HepG2 (cell line): ENCODE measurements around the gene DDX24. TPM values are rescaled to one million over a fixed set of nuclear protein-coding genes. Genes with fewer than 3 reads are reported as not detected.

Experiments used
- GFI1 ChIP-seq: sonication (generic); formaldehyde crosslinking; IDR thresholded peaks from 2 replicates; pipeline ENCODE4 v1.5.0; 2020; ENCODE audit warnings: missing genetic modification reagents, mild to moderate bottlenecking, borderline replicate concordance
- HOXD1 ChIP-seq: sonication (generic); formaldehyde crosslinking; IDR thresholded peaks from 2 replicates; pipeline ENCODE4 v1.5.0; 2020; ENCODE audit warnings: missing genetic modification reagents
- MIXL1 ChIP-seq: IDR thresholded peaks from 2 replicates; pipeline ENCODE4 v1.6.1; 2016
- NR2F2 ChIP-seq: IDR thresholded peaks from 2 replicates; pipeline ENCODE4 v1.6.1; 2012; ENCODE audit warnings: low read depth, inconsistent platforms, borderline replicate concordance
- POLR2G ChIP-seq: fragments of 200-400 bp; formaldehyde crosslinking; IDR thresholded peaks from 2 replicates; pipeline ENCODE4 v1.6.1; 2018; ENCODE audit warnings: mild to moderate bottlenecking, low read depth, low read length, moderate library complexity
- RFX1 ChIP-seq: fragments of 450-650 bp; IDR thresholded peaks from 2 replicates; pipeline ENCODE4 v1.6.1; 2017
- SP4 ChIP-seq: sonication (generic); formaldehyde crosslinking; IDR thresholded peaks from 2 replicates; pipeline ENCODE4 v1.8.1; 2023; ENCODE audit warnings: mild to moderate bottlenecking, missing genetic modification reagents
- SSRP1 ChIP-seq: IDR thresholded peaks from 2 replicates; pipeline ENCODE4 v1.6.1; 2016; ENCODE audit warnings: control low read depth
- STAT5B ChIP-seq: sonication (generic); formaldehyde crosslinking; IDR thresholded peaks from 2 replicates; pipeline ENCODE4 v1.4.0; 2020; ENCODE audit warnings: missing genetic modification reagents
- XRCC5 ChIP-seq: fragments of 200-400 bp; formaldehyde crosslinking; optimal IDR thresholded peaks from 2 replicates; pipeline ENCODE3; 2017; ENCODE audit warnings: mild to moderate bottlenecking, low read length
- ZEB1 ChIP-seq: IDR thresholded peaks from 2 replicates; pipeline ENCODE4 v1.6.1; 2012; ENCODE audit warnings: mild to moderate bottlenecking, low read depth, inconsistent platforms; ENCODE audit not compliant: insufficient replicate concordance
- ZMAT3 ChIP-seq: sonication (generic); formaldehyde crosslinking; conservative IDR thresholded peaks from 2 replicates; pipeline ENCODE4 v1.7.0; 2021; ENCODE audit warnings: missing genetic modification reagents
- ZNF12 ChIP-seq: sonication (generic); formaldehyde crosslinking; IDR thresholded peaks from 2 replicates; pipeline ENCODE4 v1.5.0; 2020; ENCODE audit warnings: missing genetic modification reagents
- ZNF20 ChIP-seq: sonication (generic); formaldehyde crosslinking; IDR thresholded peaks from 2 replicates; pipeline ENCODE4 v1.4.0; 2020; ENCODE audit warnings: mild to moderate bottlenecking, moderate library complexity, missing genetic modification reagents
- ZNF280D ChIP-seq: sonication (generic); formaldehyde crosslinking; IDR thresholded peaks from 2 replicates; pipeline ENCODE4 v1.5.1; 2020; ENCODE audit warnings: mild to moderate bottlenecking, missing genetic modification reagents
- ZNF496 ChIP-seq: sonication (generic); formaldehyde crosslinking; IDR thresholded peaks from 2 replicates; pipeline ENCODE4 v1.8.1; 2023; ENCODE audit warnings: mild to moderate bottlenecking, moderate library complexity, missing genetic modification reagents; ENCODE audit not compliant: insufficient replicate concordance
- ZNF644 ChIP-seq: IDR thresholded peaks from 2 replicates; pipeline ENCODE4 v1.6.1; 2016; ENCODE audit warnings: low read depth
- ZNF878 ChIP-seq: sonication (generic); formaldehyde crosslinking; IDR thresholded peaks from 2 replicates; pipeline ENCODE4 v1.8.1; 2023; ENCODE audit warnings: mild to moderate bottlenecking, missing genetic modification reagents, moderate library complexity
- polyA plus RNA-seq, 8 experiments: library from polyadenylated mRNA; depleted of rRNA in 3 of 8; stranded (reverse) in 7 of 8; unstranded in 1 of 8; fragments of >200 nt; fragmentation: Illumina TruSeq in 4 of 8; extraction: Trizol in 4 of 8; gene quantifications; 2 replicates each; pipeline versions ENCODE4 v1.2.1 to v1.2.3, GENCODE V29; 2011 to 2016; ENCODE audit warnings: low read depth in 4 of 8, missing spikeins in 1 of 8, mixed read lengths in 1 of 8; ENCODE audit not compliant: insufficient read depth in 1 of 8
- total RNA-seq, 5 experiments: library from RNA; depleted of rRNA; stranded (reverse); fragments of >200 nt; fragmentation: Illumina TruSeq; extraction: Trizol; gene quantifications; 2 replicates each; pipeline ENCODE4 v1.2.3, GENCODE V29; 2016; ENCODE audit warnings: low read depth in 1 of 5
- TF ChIP-seq, protein P1 (sequence below): sonication (generic); formaldehyde crosslinking; IDR thresholded peaks from 2 replicates; pipeline ENCODE4 v1.4.0; 2020; ENCODE audit warnings: missing genetic modification reagents
- TF ChIP-seq, protein P2 (sequence below): sonication (generic); formaldehyde crosslinking; IDR thresholded peaks from 2 replicates; pipeline ENCODE4 v1.8.1; 2023; ENCODE audit warnings: mild to moderate bottlenecking, missing genetic modification reagents
- TF ChIP-seq, protein P3 (sequence below): sonication (generic); formaldehyde crosslinking; IDR thresholded peaks from 2 replicates; pipeline ENCODE4 v1.5.1; 2020; ENCODE audit warnings: mild to moderate bottlenecking, moderate library complexity, missing genetic modification reagents

The DDX24 gene
- total and polyA plus RNA-seq, 2 of the 13 experiments (the other 11 are each of a cell fraction or from before 2014, with no cell fraction given): 67.3 to 149 TPM

GRCh38 chr14:94022532-94023411 lies 58.2 kb downstream of the DDX24 start (continued):
- TF ChIP-seq ZNF280D: no peak
- TF ChIP-seq, protein P1, sequence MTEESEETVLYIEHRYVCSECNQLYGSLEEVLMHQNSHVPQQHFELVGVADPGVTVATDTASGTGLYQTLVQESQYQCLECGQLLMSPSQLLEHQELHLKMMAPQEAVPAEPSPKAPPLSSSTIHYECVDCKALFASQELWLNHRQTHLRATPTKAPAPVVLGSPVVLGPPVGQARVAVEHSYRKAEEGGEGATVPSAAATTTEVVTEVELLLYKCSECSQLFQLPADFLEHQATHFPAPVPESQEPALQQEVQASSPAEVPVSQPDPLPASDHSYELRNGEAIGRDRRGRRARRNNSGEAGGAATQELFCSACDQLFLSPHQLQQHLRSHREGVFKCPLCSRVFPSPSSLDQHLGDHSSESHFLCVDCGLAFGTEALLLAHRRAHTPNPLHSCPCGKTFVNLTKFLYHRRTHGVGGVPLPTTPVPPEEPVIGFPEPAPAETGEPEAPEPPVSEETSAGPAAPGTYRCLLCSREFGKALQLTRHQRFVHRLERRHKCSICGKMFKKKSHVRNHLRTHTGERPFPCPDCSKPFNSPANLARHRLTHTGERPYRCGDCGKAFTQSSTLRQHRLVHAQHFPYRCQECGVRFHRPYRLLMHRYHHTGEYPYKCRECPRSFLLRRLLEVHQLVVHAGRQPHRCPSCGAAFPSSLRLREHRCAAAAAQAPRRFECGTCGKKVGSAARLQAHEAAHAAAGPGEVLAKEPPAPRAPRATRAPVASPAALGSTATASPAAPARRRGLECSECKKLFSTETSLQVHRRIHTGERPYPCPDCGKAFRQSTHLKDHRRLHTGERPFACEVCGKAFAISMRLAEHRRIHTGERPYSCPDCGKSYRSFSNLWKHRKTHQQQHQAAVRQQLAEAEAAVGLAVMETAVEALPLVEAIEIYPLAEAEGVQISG (CRISPR knock-in tag): no peak
- TF ChIP-seq ZNF20: no peak
- peak; percentile 48; the same call in 1 of the 2 replicates for TF ChIP-seq NR2F2
- TF ChIP-seq STAT5B (CRISPR knock-in tag): no peak
- TF ChIP-seq, protein P2, sequence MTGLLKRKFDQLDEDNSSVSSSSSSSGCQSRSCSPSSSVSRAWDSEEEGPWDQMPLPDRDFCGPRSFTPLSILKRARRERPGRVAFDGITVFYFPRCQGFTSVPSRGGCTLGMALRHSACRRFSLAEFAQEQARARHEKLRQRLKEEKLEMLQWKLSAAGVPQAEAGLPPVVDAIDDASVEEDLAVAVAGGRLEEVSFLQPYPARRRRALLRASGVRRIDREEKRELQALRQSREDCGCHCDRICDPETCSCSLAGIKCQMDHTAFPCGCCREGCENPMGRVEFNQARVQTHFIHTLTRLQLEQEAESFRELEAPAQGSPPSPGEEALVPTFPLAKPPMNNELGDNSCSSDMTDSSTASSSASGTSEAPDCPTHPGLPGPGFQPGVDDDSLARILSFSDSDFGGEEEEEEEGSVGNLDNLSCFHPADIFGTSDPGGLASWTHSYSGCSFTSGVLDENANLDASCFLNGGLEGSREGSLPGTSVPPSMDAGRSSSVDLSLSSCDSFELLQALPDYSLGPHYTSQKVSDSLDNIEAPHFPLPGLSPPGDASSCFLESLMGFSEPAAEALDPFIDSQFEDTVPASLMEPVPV (CRISPR knock-in tag): no peak
- TF ChIP-seq ZMAT3: no peak
- no peak for TF ChIP-seq MIXL1 (CRISPR knock-in tag)
- 0 out of 2 replicates have a peak, but pooled peaks have one; percentile 52 for TF ChIP-seq POLR2G
- TF ChIP-seq ZNF644 (CRISPR knock-in tag): no peak
- TF ChIP-seq ZNF12 (CRISPR knock-in tag): 0 out of 2 replicates have a peak, but pooled peaks have one; percentile 36
- TF ChIP-seq XRCC5: peak; percentile 2
- 0 out of 2 replicates have a peak, but pooled peaks have one; percentile 36 for TF ChIP-seq HOXD1 (CRISPR knock-in tag)
- peak; percentile 48; the same call in 1 of the 2 replicates for TF ChIP-seq SP4 (CRISPR knock-in tag)
- 0 out of 2 replicates have a peak, but pooled peaks have one; percentile 34 for TF ChIP-seq ZNF878 (CRISPR knock-in tag)
- TF ChIP-seq RFX1: no peak
- TF ChIP-seq SSRP1 (CRISPR knock-in tag): no peak
- no peak for TF ChIP-seq ZEB1
- TF ChIP-seq GFI1 (CRISPR knock-in tag): no peak
- TF ChIP-seq, protein P3, sequence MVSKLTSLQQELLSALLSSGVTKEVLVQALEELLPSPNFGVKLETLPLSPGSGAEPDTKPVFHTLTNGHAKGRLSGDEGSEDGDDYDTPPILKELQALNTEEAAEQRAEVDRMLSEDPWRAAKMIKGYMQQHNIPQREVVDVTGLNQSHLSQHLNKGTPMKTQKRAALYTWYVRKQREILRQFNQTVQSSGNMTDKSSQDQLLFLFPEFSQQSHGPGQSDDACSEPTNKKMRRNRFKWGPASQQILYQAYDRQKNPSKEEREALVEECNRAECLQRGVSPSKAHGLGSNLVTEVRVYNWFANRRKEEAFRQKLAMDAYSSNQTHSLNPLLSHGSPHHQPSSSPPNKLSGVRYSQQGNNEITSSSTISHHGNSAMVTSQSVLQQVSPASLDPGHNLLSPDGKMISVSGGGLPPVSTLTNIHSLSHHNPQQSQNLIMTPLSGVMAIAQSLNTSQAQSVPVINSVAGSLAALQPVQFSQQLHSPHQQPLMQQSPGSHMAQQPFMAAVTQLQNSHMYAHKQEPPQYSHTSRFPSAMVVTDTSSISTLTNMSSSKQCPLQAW: peak; percentile 7; the same call in 1 of the 2 replicates
- TF ChIP-seq ZNF496 (CRISPR knock-in tag): no peak
